HepG2 (cell line): ENCODE measurements around the gene STXBP2. TPM values are rescaled to one million over a fixed set of nuclear protein-coding genes. Genes with fewer than 3 reads are reported as not detected.

Source experiments
- ATAC-seq: fragments of 200-7000 bp; cut with Tn5 transposase; 3 replicates; pipeline ENCODE4 v1.9.1; 2020; ENCODE audit warnings: mild to moderate bottlenecking, moderate library complexity
- BruUV-seq: library from RNA; stranded (reverse); fragments of 400-500 nt; replicated peaks from 2 replicates; lab custom pipeline; 2021; lab: Mats Ljungman, UMichigan
- CTCF ChIA-PET: fragments of 300-600 bp; formaldehyde crosslinking; extraction: SDS; loops from one replicate; lab custom pipeline; 2021; ENCODE audit warnings: low total read pairs, inconsistent platforms, low intra/inter-chr PET ratio; lab: Yijun Ruan, JAX
- POLR2A ChIA-PET: fragments of 350-600 bp; sonication (Branson Sonifier 250); formaldehyde crosslinking; loops from one replicate; lab custom pipeline; 2020; ENCODE audit warnings: antibody characterized with exemption, inconsistent platforms; lab: Yijun Ruan, JAX
- DNase-seq: peaks from one replicate; pipeline ENCODE4 v3.0.0-alpha.2; 2015; ENCODE audit warnings: low spot score
- FAIRE-seq: peaks from 3 replicates; lab custom pipeline; 2011; peaks lifted over from hg19 to GRCh38; lab: Jason Lieb, UNC
- H2AFZ ChIP-seq: one replicate; pipeline ENCODE4 v1.6.1; 2011; ENCODE audit warnings: low read length, inconsistent platforms
- H3K27ac ChIP-seq: fragments of 300-600 bp; 3 replicates; pipeline ENCODE4 v1.8.0; 2011; ENCODE audit warnings: mixed run types, mild to moderate bottlenecking, mixed read lengths, low read length, inconsistent platforms; ENCODE audit not compliant: insufficient read depth; ENCODE audit errors: extremely low read length
- H3K27me3 ChIP-seq, 2 experiments: fragments of 200-600 bp in 1 of 2; 2 replicates in 1 of 2; 3 replicates in 1 of 2; pipeline versions ENCODE4 v1.6.0 to v1.8.0; 2011; ENCODE audit warnings: low read length in 2 of 2, mild to moderate bottlenecking in 2 of 2, moderate library complexity in 2 of 2, inconsistent platforms in 1 of 2; ENCODE audit not compliant: insufficient read depth in 2 of 2, control insufficient read depth in 1 of 2
- H3K36me3 ChIP-seq, 2 experiments: fragments of 200-600 bp in 1 of 2; replicated peaks in 1 of 2; 2 replicates in 1 of 2; 3 replicates in 1 of 2; pipeline versions ENCODE4 v1.5.1 to v1.8.0; 2011; ENCODE audit warnings: low read length in 2 of 2, inconsistent platforms in 1 of 2; ENCODE audit not compliant: insufficient read depth in 2 of 2, control insufficient read depth in 1 of 2
- H3K4me1 ChIP-seq: 2 replicates; pipeline ENCODE4 v1.5.1; 2012; ENCODE audit warnings: low read length, inconsistent platforms; ENCODE audit not compliant: insufficient read depth
- H3K4me2 ChIP-seq: 2 replicates; pipeline ENCODE4 v1.6.0; 2011; ENCODE audit warnings: low read depth, low read length, inconsistent platforms
- H3K4me3 ChIP-seq, 3 experiments: fragments of 200-600 bp in 1 of 3; sonication (generic), shearing (Covaris generic) in 1 of 3; replicated peaks in 1 of 3; 2 replicates each; pipeline ENCODE4 v1.5.1; 2011 to 2016; ENCODE audit warnings: low read length in 3 of 3, inconsistent platforms in 2 of 3, low read depth in 2 of 3, mild to moderate bottlenecking in 2 of 3, control low read depth in 1 of 3, mixed read lengths in 1 of 3; ENCODE audit not compliant: insufficient read depth in 1 of 3
- H3K79me2 ChIP-seq: one replicate; pipeline ENCODE4 v1.6.1; 2011; ENCODE audit warnings: low read length, inconsistent platforms; ENCODE audit not compliant: insufficient read depth
- H3K9ac ChIP-seq: 2 replicates; pipeline ENCODE4 v1.6.0; 2011; ENCODE audit warnings: mild to moderate bottlenecking, low read depth, low read length, inconsistent platforms; ENCODE audit not compliant: insufficient read depth
- H3K9me3 ChIP-seq: 2 replicates; pipeline ENCODE4 v1.5.1; 2012; ENCODE audit warnings: mild to moderate bottlenecking, low read length
- H4K20me1 ChIP-seq: 2 replicates; pipeline ENCODE4 v1.6.0; 2011; ENCODE audit warnings: inconsistent platforms, mild to moderate bottlenecking, low read length, moderate library complexity; ENCODE audit not compliant: insufficient read depth
- KDM5B ChIP-seq: sonication (generic); formaldehyde crosslinking; IDR thresholded peaks from 2 replicates; pipeline ENCODE4 v1.4.0; 2020; ENCODE audit warnings: missing genetic modification reagents, mild to moderate bottlenecking, borderline replicate concordance
- PHF5A ChIP-seq: IDR thresholded peaks from one replicate; pipeline ENCODE4 v1.6.1; 2018; ENCODE audit warnings: low read depth, missing genetic modification reagents; ENCODE audit not compliant: unreplicated experiment
- RARA ChIP-seq: IDR thresholded peaks from 2 replicates; pipeline ENCODE4 v1.6.1; 2016; ENCODE audit warnings: missing genetic modification reagents, missing compliant biosample characterization
- STAG1 ChIP-seq: sonication (generic); formaldehyde crosslinking; IDR thresholded peaks from 2 replicates; pipeline ENCODE4 v1.4.0; 2020; ENCODE audit warnings: missing genetic modification reagents
- ZNF552 ChIP-seq: sonication (generic); formaldehyde crosslinking; IDR thresholded peaks from 2 replicates; pipeline ENCODE4 v1.9.0; 2022; ENCODE audit warnings: missing genetic modification reagents, mild to moderate bottlenecking, borderline replicate concordance
- ZNF720 ChIP-seq: sonication (generic); formaldehyde crosslinking; IDR thresholded peaks from 2 replicates; pipeline ENCODE4 v1.4.0; 2020; ENCODE audit warnings: missing genetic modification reagents
- WGBS: methylation state at CpG from one replicate; pipeline ENCODE4 v1.1.6; 2017; ENCODE audit warnings: low lambda C conversion rate; 5-methylcytosine and 5-hydroxymethylcytosine counted together
- in situ Hi-C: cut with HindIII; loops from 2 replicates; pipeline ENCODE4 v1.10.0; 2017; ENCODE audit warnings: low pct_unique_long_range_greater_than_20kb; ENCODE audit not compliant: extremely low pct_ligation_motif_present
- intact Hi-C: fragments of 100-400 bp; cut with micrococcal nuclease; formaldehyde crosslinking; loops from one replicate; pipeline ENCODE4 v1.10.0; 2022; ENCODE audit not compliant: unreplicated experiment
- polyA plus RNA-seq, 8 experiments: library from polyadenylated mRNA; depleted of rRNA in 3 of 8; stranded (reverse) in 7 of 8; unstranded in 1 of 8; fragments of >200 nt; fragmentation: Illumina TruSeq in 4 of 8; extraction: Trizol in 4 of 8; gene quantifications; 2 replicates each; pipeline versions ENCODE4 v1.2.1 to v1.2.3, GENCODE V29; 2011 to 2016; ENCODE audit warnings: low read depth in 4 of 8, missing spikeins in 1 of 8, mixed read lengths in 1 of 8; ENCODE audit not compliant: insufficient read depth in 1 of 8
- total RNA-seq, 5 experiments: library from RNA; depleted of rRNA; stranded (reverse); fragments of >200 nt; fragmentation: Illumina TruSeq; extraction: Trizol; gene quantifications; 2 replicates each; pipeline ENCODE4 v1.2.3, GENCODE V29; 2016; ENCODE audit warnings: low read depth in 1 of 5
- TF ChIP-seq, protein P1 (sequence below): sonication (generic); formaldehyde crosslinking; IDR thresholded peaks from 2 replicates; pipeline ENCODE4 v1.8.0; 2022; ENCODE audit warnings: missing genetic modification reagents, mild to moderate bottlenecking, moderate library complexity, borderline replicate concordance
- TF ChIP-seq, protein P2 (sequence below): sonication (generic); formaldehyde crosslinking; IDR thresholded peaks from 2 replicates; pipeline ENCODE4 v1.5.0; 2020; ENCODE audit warnings: mild to moderate bottlenecking, missing genetic modification reagents, moderate library complexity
- TF ChIP-seq, protein P3 (sequence below): sonication (generic); formaldehyde crosslinking; conservative IDR thresholded peaks from 2 replicates; pipeline ENCODE4 v1.4.0; 2020; ENCODE audit warnings: missing genetic modification reagents

STXBP2 gene
- total and polyA plus RNA-seq, 2 of the 13 experiments (the other 11 are each of a cell fraction or from before 2014, with no cell fraction given): 22.8 to 40.1 TPM

DNA sequence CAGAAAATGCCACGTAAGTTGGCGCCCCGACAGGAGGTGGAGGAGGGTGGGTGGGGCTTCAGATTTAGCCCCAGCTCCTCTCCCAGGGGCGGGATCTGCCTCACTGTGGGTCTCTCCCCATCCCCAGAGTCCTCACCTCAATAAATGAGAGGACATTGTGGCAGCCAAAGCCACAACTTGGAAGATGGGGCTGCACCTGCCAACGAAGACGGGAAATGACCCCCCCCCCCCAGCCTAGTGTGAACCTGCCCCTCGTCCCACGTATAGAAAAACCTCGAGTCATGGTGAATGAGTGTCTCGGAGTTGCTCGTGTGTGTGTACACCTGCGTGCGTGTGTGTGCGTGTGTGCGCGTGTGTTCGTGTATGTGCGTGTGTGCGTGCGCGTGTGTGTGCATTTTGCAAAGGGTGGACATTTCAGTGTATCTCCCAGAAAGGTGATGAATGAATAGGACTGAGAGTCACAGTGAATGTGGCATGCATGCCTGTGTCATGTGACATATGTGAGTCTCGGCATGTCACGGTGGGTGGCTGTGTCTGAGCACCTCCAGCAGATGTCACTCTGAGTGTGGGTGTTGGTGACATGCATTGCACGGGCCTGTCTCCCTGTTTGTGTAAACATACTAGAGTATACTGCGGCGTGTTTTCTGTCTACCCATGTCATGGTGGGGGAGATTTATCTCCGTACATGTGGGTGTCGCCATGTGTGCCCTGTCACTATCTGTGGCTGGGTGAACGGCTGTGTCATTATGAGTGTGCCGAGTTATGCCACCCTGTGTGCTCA is 42.3 kb downstream of the STXBP2 start:
- H3K36me3 ChIP-seq: 0 out of 5 replicates have a peak, but pooled peaks cover 0 to 2% of the 10 kb centered on the region in 2 experiments
- ChIA-PET POLR2A (no interaction called here), CTCF (interaction anchor here (2.8 to 3.1 kb wide), 2 partner anchors 27 to 111 kb away, joined by 13 to 34 read pairs; no protein-coding TSS in a partner anchor)
- FAIRE-seq (peak; percentile 39), DNase-seq (peak; percentile 36), ATAC-seq (no peak; the same call in 2 of the 3 replicates)
- H3K9me3 ChIP-seq: no peaks in the 10 kb centered on the region
- in situ Hi-C loops: no loop called here
- BruUV-seq: no TSS peak
- H3K27me3 ChIP-seq: peaks cover 3 to 20% of the 10 kb centered on the region in 2 experiments; a peak in 2 of 5 replicates
- no peak overlapping the region for H3K9ac ChIP-seq
- TF ChIP-seq, protein P1, sequence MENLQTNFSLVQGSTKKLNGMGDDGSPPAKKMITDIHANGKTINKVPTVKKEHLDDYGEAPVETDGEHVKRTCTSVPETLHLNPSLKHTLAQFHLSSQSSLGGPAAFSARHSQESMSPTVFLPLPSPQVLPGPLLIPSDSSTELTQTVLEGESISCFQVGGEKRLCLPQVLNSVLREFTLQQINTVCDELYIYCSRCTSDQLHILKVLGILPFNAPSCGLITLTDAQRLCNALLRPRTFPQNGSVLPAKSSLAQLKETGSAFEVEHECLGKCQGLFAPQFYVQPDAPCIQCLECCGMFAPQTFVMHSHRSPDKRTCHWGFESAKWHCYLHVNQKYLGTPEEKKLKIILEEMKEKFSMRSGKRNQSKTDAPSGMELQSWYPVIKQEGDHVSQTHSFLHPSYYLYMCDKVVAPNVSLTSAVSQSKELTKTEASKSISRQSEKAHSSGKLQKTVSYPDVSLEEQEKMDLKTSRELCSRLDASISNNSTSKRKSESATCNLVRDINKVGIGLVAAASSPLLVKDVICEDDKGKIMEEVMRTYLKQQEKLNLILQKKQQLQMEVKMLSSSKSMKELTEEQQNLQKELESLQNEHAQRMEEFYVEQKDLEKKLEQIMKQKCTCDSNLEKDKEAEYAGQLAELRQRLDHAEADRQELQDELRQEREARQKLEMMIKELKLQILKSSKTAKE (CRISPR knock-in tag): 0 out of 2 replicates have a peak, but pooled peaks have one; percentile 13
- TF ChIP-seq, protein P2, sequence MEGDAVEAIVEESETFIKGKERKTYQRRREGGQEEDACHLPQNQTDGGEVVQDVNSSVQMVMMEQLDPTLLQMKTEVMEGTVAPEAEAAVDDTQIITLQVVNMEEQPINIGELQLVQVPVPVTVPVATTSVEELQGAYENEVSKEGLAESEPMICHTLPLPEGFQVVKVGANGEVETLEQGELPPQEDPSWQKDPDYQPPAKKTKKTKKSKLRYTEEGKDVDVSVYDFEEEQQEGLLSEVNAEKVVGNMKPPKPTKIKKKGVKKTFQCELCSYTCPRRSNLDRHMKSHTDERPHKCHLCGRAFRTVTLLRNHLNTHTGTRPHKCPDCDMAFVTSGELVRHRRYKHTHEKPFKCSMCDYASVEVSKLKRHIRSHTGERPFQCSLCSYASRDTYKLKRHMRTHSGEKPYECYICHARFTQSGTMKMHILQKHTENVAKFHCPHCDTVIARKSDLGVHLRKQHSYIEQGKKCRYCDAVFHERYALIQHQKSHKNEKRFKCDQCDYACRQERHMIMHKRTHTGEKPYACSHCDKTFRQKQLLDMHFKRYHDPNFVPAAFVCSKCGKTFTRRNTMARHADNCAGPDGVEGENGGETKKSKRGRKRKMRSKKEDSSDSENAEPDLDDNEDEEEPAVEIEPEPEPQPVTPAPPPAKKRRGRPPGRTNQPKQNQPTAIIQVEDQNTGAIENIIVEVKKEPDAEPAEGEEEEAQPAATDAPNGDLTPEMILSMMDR (CRISPR knock-in tag): peak; percentile 56
- TF ChIP-seq ZNF552 (CRISPR knock-in tag): no peak
- peak; percentile 53; the same call in 1 of the 2 replicates for TF ChIP-seq STAG1
- 0 out of 2 replicates have a peak, but pooled peaks have one; percentile 13 for TF ChIP-seq RARA (CRISPR knock-in tag)
- TF ChIP-seq PHF5A (CRISPR knock-in tag): no peak
- TF ChIP-seq ZNF720: no peak
- TF ChIP-seq, protein P3, sequence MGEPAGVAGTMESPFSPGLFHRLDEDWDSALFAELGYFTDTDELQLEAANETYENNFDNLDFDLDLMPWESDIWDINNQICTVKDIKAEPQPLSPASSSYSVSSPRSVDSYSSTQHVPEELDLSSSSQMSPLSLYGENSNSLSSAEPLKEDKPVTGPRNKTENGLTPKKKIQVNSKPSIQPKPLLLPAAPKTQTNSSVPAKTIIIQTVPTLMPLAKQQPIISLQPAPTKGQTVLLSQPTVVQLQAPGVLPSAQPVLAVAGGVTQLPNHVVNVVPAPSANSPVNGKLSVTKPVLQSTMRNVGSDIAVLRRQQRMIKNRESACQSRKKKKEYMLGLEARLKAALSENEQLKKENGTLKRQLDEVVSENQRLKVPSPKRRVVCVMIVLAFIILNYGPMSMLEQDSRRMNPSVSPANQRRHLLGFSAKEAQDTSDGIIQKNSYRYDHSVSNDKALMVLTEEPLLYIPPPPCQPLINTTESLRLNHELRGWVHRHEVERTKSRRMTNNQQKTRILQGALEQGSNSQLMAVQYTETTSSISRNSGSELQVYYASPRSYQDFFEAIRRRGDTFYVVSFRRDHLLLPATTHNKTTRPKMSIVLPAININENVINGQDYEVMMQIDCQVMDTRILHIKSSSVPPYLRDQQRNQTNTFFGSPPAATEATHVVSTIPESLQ (CRISPR knock-in tag): no peak
- TF ChIP-seq KDM5B (CRISPR knock-in tag): 0 out of 2 replicates have a peak, but pooled peaks have one; percentile 6
- peaks cover 5% of the 10 kb centered on the region for H3K79me2 ChIP-seq
- peak overlapping the region; percentile 92; the same call in 1 of the 2 replicates for H3K4me2 ChIP-seq
- H3K4me3 ChIP-seq: no peak overlapping the region
- intact Hi-C loops: no loop called here
- peaks cover 36% of the 10 kb centered on the region for H3K4me1 ChIP-seq
- H3K27ac ChIP-seq: no peak overlapping the region
- H2AFZ ChIP-seq: no peak overlapping the region
- WGBS: 35% methylated on average over 26 of the region's 30 CpGs
- no peaks in the 10 kb centered on the region for H4K20me1 ChIP-seq
